HG03095 (cell line): ENCODE data around the gene EPS8L1.

Source experiments
- ATAC-seq: cut with Tn5 transposase; IDR thresholded peaks from one replicate; pipeline ENCODE4 v1.9.1; 2021; ENCODE audit warnings: moderate library complexity; ENCODE audit not compliant: unreplicated experiment

Gene EPS8L1

DNA sequence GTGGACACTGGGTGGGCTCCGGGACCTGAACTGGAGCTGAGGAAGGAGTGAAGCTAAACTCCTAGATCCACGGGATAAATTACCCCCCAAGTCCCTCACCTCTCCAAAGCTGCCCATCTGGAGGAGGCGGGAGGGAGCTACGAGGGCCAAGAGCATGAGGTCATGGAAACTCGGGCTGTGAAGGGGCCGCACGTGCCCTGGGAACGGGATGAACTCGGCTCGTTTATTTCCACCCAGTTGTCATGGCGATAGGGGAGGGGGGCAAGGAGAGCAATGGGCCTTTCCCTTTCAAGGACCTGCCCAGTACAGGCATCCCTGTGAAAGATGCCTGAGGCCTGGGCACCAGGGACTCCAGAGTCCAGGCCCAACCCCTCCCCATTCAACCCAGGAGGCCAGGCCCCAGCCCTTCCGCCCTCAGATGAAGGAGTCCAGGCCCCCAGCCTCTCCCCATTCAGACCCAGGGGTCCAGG lies 37.9 kb downstream of the EPS8L1 start:
- ATAC-seq, result no peak

DNA sequence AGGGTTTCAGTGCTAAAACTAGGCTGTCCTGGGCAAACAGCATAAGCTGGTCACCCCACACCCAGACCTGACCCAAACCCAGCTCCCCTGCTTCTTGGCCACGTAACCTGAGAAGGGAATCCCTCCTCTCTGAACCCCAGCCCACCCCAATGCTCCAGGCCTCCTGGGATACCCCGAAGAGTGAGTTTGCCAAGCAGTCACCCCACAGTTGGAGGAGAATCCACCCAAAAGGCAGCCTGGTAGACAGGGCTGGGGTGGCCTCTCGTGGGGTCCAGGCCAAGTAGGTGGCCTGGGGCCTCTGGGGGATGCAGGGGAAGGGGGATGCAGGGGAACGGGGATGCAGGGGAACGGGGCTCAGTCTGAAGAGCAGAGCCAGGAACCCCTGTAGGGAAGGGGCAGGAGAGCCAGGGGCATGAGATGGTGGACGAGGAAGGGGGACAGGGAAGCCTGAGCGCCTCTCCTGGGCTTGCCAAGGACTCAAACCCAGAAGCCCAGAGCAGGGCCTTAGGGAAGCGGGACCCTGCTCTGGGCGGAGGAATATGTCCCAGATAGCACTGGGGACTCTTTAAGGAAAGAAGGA lies 39.0 kb downstream of the EPS8L1 start:
- no peak for ATAC-seq

DNA sequence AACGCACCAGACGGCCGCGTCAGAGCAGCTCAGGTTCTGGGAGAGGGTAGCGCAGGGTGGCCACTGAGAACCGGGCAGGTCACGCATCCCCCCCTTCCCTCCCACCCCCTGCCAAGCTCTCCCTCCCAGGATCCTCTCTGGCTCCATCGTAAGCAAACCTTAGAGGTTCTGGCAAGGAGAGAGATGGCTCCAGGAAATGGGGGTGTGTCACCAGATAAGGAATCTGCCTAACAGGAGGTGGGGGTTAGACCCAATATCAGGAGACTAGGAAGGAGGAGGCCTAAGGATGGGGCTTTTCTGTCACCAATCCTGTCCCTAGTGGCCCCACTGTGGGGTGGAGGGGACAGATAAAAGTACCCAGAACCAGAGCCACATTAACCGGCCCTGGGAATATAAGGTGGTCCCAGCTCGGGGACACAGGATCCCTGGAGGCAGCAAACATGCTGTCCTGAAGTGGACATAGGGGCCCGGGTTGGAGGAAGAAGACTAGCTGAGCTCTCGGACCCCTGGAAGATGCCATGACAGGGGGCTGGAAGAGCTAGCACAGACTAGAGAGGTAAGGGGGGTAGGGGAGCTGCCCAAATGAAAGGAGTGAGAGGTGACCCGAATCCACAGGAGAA lies 39.9 kb downstream of the EPS8L1 start:
- no peak for ATAC-seq

DNA sequence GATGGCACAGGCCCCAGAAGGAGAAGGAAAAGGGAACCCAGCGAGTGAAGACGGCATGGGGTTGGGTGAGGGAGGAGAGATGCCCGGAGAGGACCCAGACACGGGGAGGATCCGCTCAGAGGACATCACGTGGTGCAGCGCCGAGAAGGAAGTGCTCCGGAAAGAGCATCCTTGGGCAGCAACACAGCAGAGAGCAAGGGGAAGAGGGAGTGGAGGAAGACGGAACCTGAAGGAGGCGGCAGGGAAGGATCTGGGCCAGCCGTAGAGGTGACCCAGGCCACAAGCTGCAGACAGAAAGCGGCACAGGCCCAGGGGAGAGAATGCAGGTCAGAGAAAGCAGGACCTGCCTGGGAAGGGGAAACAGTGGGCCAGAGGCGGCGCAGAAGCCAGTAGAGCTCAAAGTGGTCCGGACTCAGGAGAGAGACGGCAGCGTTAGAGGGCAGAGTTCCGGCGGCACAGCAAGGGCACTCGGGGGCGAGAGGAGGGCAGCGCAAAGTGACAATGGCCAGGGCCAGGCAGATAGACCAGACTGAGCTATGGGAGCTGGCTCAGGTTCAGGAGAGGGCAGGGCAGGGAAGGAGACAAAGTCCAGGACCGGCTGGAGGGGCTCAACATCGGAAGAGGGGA lies 40.7 kb downstream of the EPS8L1 start:
- ATAC-seq, result no peak

DNA sequence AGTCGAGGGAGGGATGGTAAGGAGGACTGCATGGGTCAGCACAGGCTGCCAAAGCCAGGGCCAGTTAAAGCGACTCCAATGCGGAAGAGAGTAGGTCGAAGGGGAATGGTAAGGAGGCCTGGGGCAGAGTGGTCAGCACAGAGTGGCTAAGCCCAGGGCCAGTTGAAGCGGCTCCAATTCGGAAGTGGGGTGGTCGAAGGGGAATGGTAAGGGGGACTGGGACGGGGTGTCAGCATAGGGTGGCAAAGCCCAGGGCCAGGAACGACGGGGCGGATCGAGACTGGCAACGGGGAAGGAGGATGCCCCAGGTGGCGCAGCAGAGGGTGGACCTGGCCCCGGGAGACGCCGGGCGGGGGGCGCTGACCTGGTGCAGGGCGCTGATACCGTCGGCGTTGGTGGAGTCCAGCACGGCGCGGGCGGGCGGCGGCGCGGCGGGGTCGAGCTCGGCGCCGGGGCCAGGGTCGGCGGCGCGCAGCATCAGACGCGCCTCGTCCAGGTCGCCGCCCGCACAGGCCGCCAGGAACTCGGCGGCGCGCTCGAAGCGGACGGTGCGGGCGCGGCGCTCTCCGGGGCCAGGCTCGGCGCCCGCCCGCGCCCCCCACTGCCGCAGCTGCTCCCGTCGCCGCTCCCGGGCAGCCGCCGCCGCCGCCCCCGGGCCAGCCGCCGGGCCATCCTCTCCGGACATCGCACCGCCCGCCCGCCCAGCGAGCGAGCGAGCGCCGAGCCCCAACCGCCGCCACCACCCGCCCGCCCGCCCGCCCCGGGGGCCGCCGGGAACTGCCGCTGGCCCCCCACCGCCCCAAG lies 41.4 kb downstream of the EPS8L1 start, which contains the start of gene PPP1R12C:
TSS of gene PPP1R12C (minus strand) at position 779 of the 804 bp plus-strand sequence. CDS start at position 685, 94 bp downstream.
- ATAC-seq, result peak; percentile 3

DNA sequence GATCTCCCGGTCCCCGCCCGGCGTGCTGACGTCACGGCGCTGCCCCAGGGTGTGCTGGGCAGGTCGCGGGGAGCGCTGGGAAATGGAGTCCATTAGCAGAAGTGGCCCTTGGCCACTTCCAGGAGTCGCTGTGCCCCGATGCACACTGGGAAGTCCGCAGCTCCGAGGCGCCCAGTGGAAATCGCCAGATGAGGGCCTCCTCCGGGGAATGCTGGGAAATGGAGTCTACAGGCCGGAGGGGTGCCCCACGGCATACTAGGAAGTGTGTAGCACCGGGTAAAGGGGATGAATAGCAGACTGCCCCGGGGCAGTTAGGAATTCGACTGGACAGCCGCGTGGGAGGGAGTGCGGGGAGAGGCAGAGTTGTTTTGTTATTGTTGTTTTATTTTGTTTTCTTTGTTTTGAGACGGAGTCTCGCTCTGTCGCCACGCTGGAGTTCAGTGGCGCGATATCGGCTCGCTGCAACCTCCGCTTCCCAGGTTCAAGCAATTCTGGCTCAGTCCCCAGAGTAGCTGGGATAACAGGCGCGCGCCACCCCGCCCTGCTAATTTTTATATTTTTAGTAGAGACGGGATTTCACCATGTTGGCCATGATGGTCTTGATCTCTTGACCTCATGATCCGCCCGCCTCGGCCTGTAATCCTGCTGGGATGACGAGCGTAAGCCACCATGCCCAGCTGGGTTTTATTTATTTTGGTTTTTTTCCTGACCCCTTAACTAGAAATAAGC lies 42.2 kb downstream of the EPS8L1 start:
- peak; percentile 73 for ATAC-seq

DNA sequence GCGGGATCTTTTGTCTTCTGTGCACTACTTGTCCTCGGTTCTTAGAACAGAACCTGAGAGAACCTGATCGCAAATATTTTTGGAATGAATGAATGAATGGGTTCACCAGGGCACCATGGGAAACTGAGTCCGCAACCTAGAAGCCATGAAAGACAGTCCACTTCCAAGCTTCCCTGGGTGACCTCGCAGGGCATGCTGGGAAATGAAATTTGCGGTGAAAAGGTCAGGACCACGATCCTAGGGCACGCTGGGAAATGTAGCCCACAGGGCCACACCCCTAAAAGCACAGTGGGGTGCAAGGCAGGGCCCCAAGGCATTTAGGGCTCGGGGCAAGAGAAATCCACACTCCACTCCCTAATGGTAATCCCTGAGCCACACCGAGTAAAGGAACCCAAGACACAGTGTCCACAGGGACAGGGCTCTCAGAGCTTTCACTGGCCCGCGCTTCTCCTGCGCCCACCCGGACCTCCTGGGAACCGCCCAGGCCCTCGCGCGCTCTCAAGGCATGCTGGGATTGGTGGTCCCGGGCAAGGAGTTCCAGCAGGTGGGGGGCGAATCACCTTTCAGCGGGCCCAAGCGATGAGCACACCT lies 42.8 kb downstream of the EPS8L1 start:
- ATAC-seq, result no peak

DNA sequence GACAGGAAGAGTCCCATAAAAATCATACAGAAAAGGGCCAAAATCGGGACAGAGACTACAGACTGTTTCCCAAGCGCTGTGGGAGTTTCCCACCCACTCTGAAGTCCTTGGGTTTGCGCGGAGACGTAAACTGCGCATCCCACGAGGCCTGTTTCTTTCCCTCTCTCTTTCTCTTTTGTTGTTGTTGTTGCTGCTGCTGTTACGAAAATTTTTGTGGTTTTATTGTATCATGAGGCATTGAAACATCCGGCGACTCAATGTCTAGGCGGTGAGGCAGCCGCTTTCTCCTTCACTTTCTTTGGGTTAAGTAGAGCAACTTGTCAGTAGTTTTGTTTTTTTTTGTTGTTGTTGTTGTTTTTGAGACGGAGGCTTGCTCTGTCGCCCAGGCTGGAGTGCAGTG lies 43.4 kb downstream of the EPS8L1 start:
- no peak for ATAC-seq

DNA sequence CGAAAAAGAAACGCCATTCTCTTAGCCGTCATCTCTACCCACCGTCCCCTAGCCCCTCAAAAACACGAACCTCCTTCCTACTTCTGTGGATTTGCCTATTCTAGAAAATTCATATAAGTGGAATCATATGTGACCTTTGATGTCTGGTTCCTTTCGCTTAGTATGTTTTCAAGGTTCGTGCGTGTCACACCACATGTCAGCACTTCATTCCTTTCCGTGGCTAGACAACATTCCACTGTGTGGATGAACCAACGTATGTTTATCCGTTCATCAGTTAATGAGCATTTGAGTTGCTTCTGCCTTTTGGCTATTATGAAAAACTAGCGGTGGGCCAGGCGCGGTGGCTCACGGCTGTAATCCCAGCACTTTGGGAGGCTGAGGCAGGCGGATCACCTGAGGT lies 55.8 kb downstream of the EPS8L1 start:
- no peak for ATAC-seq

DNA sequence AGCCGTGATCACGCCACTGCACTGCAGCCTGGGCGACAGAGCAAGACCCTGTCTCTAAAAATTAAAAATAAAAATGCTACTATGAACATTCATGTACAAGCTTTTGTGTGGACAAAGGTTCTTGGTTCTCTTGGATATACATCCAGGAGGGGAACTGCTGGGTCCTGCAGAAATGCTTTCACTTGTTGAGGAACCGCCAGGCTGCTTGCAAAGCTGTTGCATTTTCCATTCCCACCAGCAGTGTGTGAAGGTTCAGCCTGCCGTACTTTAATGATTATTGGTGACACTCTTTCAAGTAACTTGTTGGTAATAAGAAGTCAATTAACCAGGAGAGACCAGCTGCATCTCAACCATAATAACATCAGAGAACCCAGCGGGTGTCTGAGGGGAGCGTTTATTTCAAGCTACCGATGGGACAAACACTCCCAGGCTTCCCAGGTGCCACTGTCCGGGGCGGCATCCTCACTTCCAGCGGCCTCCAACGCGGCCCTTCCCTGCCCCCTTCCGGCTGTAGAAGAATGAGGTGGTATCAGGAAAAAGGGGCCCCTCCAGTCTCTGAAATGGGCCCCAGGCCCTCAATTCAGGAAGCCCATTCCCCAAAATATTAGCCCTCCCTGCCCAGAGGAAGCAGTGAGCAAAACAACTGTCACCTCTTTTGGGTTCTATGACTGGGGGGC lies 56.9 kb downstream of the EPS8L1 start:
- no peak for ATAC-seq

DNA sequence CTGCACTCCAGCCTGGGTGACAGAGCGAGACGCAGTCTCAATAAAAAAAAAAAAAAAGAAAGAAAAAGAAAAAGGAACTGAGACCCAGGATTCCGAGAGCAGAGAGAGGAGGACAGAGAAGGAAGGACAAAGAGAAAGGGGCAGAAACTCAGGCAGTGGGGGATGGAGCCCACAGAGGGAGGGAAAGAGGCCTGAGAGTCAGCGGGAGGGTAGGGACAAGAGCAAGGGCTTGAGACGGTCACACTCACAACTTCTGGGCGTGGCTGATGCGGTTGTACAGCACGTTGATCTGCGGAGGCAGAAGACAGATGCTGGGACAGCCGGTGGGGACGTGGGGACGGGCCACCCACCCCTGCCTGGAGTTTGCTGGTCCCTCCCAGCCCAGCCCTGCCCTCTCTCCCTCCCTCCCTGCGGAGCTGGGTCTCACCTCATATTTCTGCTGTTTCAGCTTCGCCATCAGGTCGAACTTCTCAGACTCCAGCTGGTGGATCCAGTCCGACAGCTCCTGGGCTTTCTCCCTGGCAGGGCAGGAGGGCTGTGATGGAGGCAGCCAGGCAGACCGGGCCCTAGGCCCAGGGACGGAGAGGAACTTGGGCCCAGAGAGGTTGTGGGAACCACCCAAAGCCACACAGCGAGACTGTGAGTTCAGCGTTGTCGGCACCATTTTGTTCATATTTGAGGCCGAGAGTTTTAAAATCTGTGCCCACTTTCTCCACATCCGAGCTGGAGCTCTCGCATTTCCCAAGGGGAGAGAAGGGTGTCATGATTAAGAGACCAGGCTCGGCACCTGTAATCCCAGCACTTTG lies 58.2 kb downstream of the EPS8L1 start:
- no peak for ATAC-seq

DNA sequence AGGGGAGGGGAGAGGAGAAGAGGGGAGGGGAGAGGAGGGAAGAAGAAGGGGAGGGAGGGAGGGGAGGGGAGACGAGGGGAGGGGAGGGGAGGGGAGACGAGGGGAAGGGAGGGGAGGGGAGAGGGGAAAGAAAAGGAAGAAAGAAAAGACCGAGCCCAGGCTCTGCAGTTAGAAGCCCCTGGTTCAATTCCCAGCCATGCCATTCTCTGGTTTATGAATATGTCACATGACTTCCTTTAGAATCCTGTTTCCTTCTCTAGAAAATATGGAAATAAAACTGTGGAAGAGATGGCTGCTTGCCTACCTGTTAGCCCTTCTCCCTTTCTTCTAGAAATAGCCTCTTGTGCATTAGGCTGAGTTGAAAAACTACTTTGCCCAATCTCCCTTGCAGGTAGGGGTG lies 59.1 kb downstream of the EPS8L1 start:
- no peak for ATAC-seq

DNA sequence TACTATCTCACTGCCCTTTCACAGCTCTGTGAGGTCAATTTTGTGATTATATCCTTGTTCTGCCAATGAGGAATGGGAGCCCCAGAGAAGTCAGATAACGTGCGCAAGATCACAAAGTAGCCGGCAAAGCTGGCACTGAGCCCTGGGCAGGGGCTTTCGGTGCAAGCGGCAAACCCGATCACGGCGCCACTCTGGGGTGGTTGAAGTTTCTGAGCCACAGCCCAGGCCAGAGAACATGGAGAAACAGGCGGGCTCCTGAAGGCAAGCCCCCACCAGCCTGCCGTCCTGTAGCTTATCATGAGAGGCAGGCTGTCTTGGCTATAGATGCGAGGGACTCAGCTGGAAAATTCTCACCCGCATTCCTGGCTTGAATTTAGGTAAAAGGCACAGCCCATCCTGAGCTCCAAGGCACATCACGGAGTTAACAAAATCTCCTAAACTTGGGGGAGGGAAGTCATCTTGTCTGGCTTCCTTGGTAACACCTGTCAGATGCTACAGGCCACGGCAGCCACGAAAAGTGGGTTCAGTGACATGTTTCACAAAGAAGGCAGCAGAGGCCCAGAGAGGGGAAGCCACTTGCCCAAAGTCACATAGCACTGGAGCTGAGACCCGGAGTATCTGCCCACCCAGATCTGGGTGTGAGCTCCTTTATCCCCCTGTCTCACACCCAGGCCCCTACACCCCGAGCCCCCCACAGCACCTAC lies 60.9 kb downstream of the EPS8L1 start:
- no peak for ATAC-seq
